HL-60 (cell line): ENCODE data around the gene ERCC6L2.

Experiments used
- DNase-seq, 2 experiments: peaks; one replicate each; pipeline ENCODE4 v3.0.0-alpha.2; 2010 to 2020; ENCODE audit warnings: low read depth in 1 of 2, low spot score in 1 of 2
- H3K27ac ChIP-seq: fragments of 250-450 bp; sonication (Bioruptor Pico); replicated peaks from 2 replicates; pipeline ENCODE4 v1.5.1; 2020; ENCODE audit warnings: mild to moderate bottlenecking, moderate library complexity
- H3K27me3 ChIP-seq: fragments of 250-450 bp; sonication (Bioruptor Pico); 2 replicates; pipeline ENCODE4 v1.5.1; 2021; ENCODE audit warnings: mild to moderate bottlenecking, moderate library complexity; ENCODE audit not compliant: insufficient read depth, poor library complexity, severe bottlenecking
- H3K4me3 ChIP-seq: replicated peaks from 2 replicates; pipeline ENCODE4 v1.5.1; 2011; ENCODE audit warnings: mild to moderate bottlenecking, control low read depth, low read length; ENCODE audit not compliant: insufficient read depth
- GABPA ChIP-seq: IDR thresholded peaks from 2 replicates; pipeline ENCODE4 v1.6.1; 2012; ENCODE audit warnings: low read depth
- POLR2AphosphoS5 ChIP-seq: IDR thresholded peaks from 2 replicates; pipeline ENCODE4 v1.6.1; 2012; ENCODE audit warnings: low read depth
- SPI1 ChIP-seq: IDR thresholded peaks from 2 replicates; pipeline ENCODE4 v1.6.1; 2012; ENCODE audit warnings: low read depth, mild to moderate bottlenecking, borderline replicate concordance
- TF ChIP-seq, protein P1 (sequence below): IDR thresholded peaks from 2 replicates; pipeline ENCODE4 v1.6.1; 2012; ENCODE audit warnings: low read depth; ENCODE audit not compliant: insufficient replicate concordance
- TF ChIP-seq, protein P2 (sequence below): IDR thresholded peaks from one replicate; pipeline ENCODE4 v1.5.1; 2011; ENCODE audit warnings: low read length, control low read depth, inconsistent platforms; ENCODE audit not compliant: insufficient read depth

The ERCC6L2 gene

DNA sequence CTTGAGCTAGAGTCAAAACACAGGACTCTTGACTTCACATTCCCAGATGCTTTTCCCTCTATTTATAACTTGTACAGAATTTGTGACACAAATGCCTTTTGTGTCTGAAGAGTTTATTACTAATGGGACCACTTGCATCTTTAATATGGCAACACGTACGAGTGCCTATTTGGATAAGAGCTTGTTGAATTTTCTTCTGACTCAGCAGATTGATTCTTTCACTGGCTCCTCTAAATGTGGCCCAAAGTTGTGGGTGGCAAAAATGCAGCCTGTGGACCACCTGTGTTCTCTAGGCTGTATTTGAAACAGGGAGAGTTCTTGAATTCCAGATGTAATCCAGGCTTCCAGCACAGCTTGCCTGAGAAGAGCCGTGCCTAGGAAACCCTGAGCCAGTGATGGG lies 34.1 kb upstream of the ERCC6L2 start:
- Histone ChIP-seq H3K27ac (no peak overlapping the region), H3K4me3 (no peak overlapping the region), H3K27me3 (no peaks in the 10 kb centered on the region)
- DNase-seq = no peak
- TF ChIP-seq POLR2AphosphoS5 (no peak), GABPA (no peak), SPI1 (no peak)
- TF ChIP-seq, protein P1, sequence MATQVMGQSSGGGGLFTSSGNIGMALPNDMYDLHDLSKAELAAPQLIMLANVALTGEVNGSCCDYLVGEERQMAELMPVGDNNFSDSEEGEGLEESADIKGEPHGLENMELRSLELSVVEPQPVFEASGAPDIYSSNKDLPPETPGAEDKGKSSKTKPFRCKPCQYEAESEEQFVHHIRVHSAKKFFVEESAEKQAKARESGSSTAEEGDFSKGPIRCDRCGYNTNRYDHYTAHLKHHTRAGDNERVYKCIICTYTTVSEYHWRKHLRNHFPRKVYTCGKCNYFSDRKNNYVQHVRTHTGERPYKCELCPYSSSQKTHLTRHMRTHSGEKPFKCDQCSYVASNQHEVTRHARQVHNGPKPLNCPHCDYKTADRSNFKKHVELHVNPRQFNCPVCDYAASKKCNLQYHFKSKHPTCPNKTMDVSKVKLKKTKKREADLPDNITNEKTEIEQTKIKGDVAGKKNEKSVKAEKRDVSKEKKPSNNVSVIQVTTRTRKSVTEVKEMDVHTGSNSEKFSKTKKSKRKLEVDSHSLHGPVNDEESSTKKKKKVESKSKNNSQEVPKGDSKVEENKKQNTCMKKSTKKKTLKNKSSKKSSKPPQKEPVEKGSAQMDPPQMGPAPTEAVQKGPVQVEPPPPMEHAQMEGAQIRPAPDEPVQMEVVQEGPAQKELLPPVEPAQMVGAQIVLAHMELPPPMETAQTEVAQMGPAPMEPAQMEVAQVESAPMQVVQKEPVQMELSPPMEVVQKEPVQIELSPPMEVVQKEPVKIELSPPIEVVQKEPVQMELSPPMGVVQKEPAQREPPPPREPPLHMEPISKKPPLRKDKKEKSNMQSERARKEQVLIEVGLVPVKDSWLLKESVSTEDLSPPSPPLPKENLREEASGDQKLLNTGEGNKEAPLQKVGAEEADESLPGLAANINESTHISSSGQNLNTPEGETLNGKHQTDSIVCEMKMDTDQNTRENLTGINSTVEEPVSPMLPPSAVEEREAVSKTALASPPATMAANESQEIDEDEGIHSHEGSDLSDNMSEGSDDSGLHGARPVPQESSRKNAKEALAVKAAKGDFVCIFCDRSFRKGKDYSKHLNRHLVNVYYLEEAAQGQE = no peak
- TF ChIP-seq, protein P2, sequence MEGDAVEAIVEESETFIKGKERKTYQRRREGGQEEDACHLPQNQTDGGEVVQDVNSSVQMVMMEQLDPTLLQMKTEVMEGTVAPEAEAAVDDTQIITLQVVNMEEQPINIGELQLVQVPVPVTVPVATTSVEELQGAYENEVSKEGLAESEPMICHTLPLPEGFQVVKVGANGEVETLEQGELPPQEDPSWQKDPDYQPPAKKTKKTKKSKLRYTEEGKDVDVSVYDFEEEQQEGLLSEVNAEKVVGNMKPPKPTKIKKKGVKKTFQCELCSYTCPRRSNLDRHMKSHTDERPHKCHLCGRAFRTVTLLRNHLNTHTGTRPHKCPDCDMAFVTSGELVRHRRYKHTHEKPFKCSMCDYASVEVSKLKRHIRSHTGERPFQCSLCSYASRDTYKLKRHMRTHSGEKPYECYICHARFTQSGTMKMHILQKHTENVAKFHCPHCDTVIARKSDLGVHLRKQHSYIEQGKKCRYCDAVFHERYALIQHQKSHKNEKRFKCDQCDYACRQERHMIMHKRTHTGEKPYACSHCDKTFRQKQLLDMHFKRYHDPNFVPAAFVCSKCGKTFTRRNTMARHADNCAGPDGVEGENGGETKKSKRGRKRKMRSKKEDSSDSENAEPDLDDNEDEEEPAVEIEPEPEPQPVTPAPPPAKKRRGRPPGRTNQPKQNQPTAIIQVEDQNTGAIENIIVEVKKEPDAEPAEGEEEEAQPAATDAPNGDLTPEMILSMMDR = no peak

DNA sequence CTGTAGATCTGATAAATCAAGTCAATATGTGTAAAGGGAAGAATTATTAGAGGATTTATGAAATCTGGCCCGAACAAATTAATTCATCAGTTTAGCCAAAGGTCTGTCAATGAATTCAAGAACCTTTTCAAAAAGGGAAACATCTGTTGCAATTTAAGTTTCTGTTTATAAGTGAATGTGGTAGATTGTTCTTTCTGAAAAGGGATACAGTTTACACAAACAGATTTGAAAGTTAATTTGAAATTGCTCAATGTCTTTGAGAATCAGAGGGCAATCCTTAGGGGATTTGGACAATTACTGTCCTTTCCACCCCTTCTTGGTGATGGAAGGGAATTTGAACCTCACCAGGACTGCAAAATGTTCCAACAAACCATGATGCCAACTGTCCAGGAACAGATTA lies 29.7 kb upstream of the ERCC6L2 start:
- DNase-seq = no peak
- no peak for TF ChIP-seq POLR2AphosphoS5
- no peak for TF ChIP-seq GABPA
- no peak for TF ChIP-seq SPI1
- TF ChIP-seq, protein P1 = no peak
- TF ChIP-seq, protein P2 = no peak
- no peak overlapping the region for H3K27ac ChIP-seq
- no peaks in the 10 kb centered on the region for H3K27me3 ChIP-seq
- no peak overlapping the region for H3K4me3 ChIP-seq

DNA sequence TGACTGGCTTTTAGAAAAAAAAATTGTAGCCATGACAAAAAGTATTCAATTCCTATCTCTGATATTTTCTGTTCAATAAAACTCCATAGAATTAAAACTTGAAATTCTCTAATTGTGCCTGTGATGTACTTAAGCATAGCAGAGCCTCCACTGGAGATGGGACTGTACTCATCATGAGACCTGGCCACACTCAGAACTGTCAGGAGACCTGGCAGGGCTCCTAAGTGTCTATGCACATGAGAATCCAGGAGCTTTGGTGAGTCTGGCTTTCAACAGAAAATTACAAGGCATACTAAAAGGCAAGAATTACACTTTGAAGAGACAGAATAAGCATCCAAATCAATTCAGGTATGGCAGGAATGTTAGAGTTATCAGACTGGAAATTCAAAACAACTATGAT lies 26.7 kb upstream of the ERCC6L2 start:
- Histone ChIP-seq H3K27ac (no peak overlapping the region), H3K4me3 (no peak overlapping the region), H3K27me3 (no peaks in the 10 kb centered on the region)
- DNase-seq = no peak
- TF ChIP-seq POLR2AphosphoS5 (no peak), GABPA (no peak), SPI1 (no peak)
- TF ChIP-seq, protein P1 = no peak
- TF ChIP-seq, protein P2 = no peak
